SU-DHL-6 (cell line): Measurements from ENCODE around the gene UCN2.

Experiments used
- H2AFZ ChIP-seq: fragments of 200-600 bp; sonication (generic); 2 replicates; pipeline ENCODE4 v1.6.1; 2014; ENCODE audit warnings: low read depth, mild to moderate bottlenecking, moderate library complexity, mixed read lengths, antibody characterized with exemption, low read length; ENCODE audit not compliant: severe bottlenecking
- H3F3A ChIP-seq: fragments of 200-600 bp; shearing (Covaris generic); 2 replicates; pipeline ENCODE4 v1.6.0; 2016; ENCODE audit warnings: antibody characterized with exemption, mild to moderate bottlenecking; ENCODE audit not compliant: insufficient read depth
- H3K27ac ChIP-seq: fragments of 200-600 bp; sonication (generic); 2 replicates; pipeline ENCODE4 v1.5.1; 2016; ENCODE audit warnings: low read depth, mild to moderate bottlenecking, low read length, moderate library complexity, mixed read lengths
- H3K27me3 ChIP-seq: fragments of 200-600 bp; sonication (generic), shearing (Covaris generic); 2 replicates; pipeline ENCODE4 v1.6.0; 2014; ENCODE audit warnings: mild to moderate bottlenecking, low read length
- H3K36me3 ChIP-seq: fragments of 200-600 bp; sonication (generic); 2 replicates; pipeline ENCODE4 v1.6.1; 2014; ENCODE audit warnings: mild to moderate bottlenecking, low read length, mixed read lengths
- H3K4me2 ChIP-seq: fragments of 300-600, 200-600 bp; shearing (Covaris generic), sonication (generic); 2 replicates; pipeline ENCODE4 v1.6.0; 2014; ENCODE audit warnings: low read length, low read depth, mild to moderate bottlenecking; ENCODE audit not compliant: poor library complexity, severe bottlenecking
- H3K4me3 ChIP-seq: fragments of 200-600 bp; sonication (generic); 2 replicates; pipeline ENCODE4 v1.5.1; 2014; ENCODE audit warnings: antibody characterized with exemption, low read length, mild to moderate bottlenecking, mixed read lengths; ENCODE audit not compliant: insufficient read depth, poor library complexity, severe bottlenecking
- H3K79me2 ChIP-seq: fragments of 200-600 bp; sonication (generic); 2 replicates; pipeline ENCODE4 v1.6.1; 2014; ENCODE audit warnings: mild to moderate bottlenecking, low read length, moderate library complexity; ENCODE audit not compliant: insufficient read depth
- H3K9ac ChIP-seq: fragments of 200-600 bp; sonication (generic); 2 replicates; pipeline ENCODE4 v1.7.0; 2014; ENCODE audit warnings: mild to moderate bottlenecking, low read length
- H3K9me2 ChIP-seq: fragments of 200-600 bp; sonication (generic); replicated peaks from 2 replicates; pipeline ENCODE4 v1.6.1; 2014; ENCODE audit warnings: low read length; ENCODE audit not compliant: insufficient read depth
- H3K9me3 ChIP-seq: fragments of 200-600 bp; sonication (generic); 2 replicates; pipeline ENCODE4 v1.6.1; 2014; ENCODE audit warnings: low read length, mixed read lengths; ENCODE audit not compliant: insufficient read depth
- H4K20me1 ChIP-seq: fragments of 200-600 bp; sonication (generic); 2 replicates; pipeline ENCODE4 v1.6.1; 2014; ENCODE audit warnings: low read depth, mild to moderate bottlenecking, antibody characterized with exemption, low read length, moderate library complexity, mixed read lengths
- CTCF ChIP-seq: fragments of 200-600 bp; sonication (generic); IDR thresholded peaks from one replicate; pipeline ENCODE4 v1.5.1; 2017; ENCODE audit warnings: antibody characterized with exemption, mild to moderate bottlenecking, low read length, moderate library complexity; ENCODE audit not compliant: insufficient read depth, poor library complexity, severe bottlenecking
- EZH2phosphoT487 ChIP-seq: fragments of 200-600 bp; sonication (generic), shearing (Covaris generic); conservative IDR thresholded peaks from 2 replicates; pipeline ENCODE4 v1.6.1; 2018; ENCODE audit warnings: mild to moderate bottlenecking, antibody characterized with exemption, low read length, moderate library complexity, mixed read lengths

The UCN2 gene

DNA sequence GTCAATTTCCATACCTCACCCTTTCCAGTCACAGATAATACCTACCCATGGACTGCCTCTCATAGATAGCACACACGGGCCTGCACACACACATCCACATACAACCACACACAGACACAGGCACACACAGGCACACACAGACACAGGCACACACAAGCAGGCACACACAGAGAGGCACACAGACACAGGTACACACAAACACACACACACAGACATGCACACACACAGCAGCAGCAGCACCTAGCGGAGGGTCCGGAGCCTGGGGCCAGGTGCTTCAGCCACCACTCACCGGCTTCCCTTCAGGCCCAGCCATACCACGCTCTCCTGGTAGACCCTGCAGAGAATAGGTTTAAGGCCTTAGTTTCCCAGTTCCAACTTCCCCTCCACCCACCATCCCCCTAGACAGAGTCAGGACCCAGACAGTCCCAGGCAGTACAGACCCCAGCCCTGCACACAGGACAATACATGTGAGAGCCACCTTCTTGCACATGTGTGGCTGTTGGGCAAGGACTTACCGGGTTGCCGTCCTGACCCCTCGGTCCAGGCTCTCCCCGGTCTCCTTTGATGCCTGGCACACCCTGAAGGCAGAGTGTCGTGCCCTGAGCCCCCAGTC lies 10.5 kb upstream of the UCN2 start:
- no peak for TF ChIP-seq EZH2phosphoT487
- TF ChIP-seq CTCF = no peak
- no peaks in the 10 kb centered on the region for H3K79me2 ChIP-seq

DNA sequence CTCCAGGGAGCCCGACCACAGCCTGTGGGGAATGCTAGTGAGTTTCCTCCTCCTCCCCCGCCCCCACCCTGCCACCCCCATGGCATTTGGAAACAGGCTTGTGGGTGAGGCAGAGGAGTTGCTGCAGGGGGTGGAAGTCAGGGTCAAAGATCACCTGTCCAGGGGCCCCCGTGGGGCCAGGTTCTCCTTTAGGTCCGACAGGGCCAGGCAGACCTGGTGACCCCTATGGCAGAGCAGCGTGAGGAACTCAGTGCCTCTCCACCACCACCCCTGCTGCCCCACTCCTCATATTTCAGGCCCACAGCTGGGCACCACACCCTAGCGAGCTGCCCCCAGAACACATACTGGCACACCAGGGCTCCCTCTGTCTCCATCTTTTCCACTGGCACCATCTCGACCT lies 8.9 kb upstream of the UCN2 start:
- H3K9me2 ChIP-seq = no peaks in the 10 kb centered on the region
- no peak overlapping the region for H3K27ac ChIP-seq
- no peaks in the 10 kb centered on the region for H3K9me3 ChIP-seq
- H2AFZ ChIP-seq = no peak overlapping the region
- no peak overlapping the region for H3K4me2 ChIP-seq
- no peaks in the 10 kb centered on the region for H4K20me1 ChIP-seq
- no peaks in the 10 kb centered on the region for H3K79me2 ChIP-seq
- TF ChIP-seq CTCF (no peak), EZH2phosphoT487 (no peak)
- no peak overlapping the region for H3K9ac ChIP-seq
- H3K27me3 ChIP-seq = no peaks in the 10 kb centered on the region
- H3K36me3 ChIP-seq = no peaks in the 10 kb centered on the region
- H3K4me3 ChIP-seq = no peak overlapping the region
- no peaks in the 10 kb centered on the region for H3F3A ChIP-seq

More for the DNA sequence above, 10.5 kb upstream of the UCN2 start:
- H3K4me3 ChIP-seq = no peak overlapping the region
- H3K9ac ChIP-seq = no peak overlapping the region
- H3F3A ChIP-seq = no peaks in the 10 kb centered on the region
- H4K20me1 ChIP-seq = no peaks in the 10 kb centered on the region
- H3K36me3 ChIP-seq = no peaks in the 10 kb centered on the region
- H2AFZ ChIP-seq = no peak overlapping the region
- H3K27ac ChIP-seq = no peak overlapping the region
- H3K9me3 ChIP-seq = no peaks in the 10 kb centered on the region
- no peaks in the 10 kb centered on the region for H3K9me2 ChIP-seq
- H3K4me2 ChIP-seq = no peak overlapping the region
- H3K27me3 ChIP-seq = no peaks in the 10 kb centered on the region

DNA sequence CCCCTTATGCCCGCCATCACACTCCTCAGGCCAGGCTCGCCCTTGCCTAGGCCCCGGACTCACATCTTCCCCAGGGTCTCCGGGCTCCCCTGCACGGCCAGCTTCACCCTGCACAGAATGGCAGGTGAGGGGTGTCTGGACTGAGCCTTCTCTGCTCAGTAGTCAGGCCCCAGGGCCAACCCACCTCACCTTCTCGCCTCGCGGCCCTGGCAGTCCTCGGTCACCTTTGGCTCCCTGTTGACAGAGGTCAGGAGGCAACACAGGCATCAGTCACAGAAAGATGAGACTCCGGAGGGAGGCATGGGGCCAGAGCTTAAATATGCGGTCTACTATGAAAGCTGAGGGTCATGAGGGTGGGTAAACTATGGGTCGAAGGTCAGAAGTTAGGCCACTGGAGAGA lies 8.4 kb upstream of the UCN2 start:
- no peaks in the 10 kb centered on the region for H3K36me3 ChIP-seq

More for the DNA sequence above, 8.4 kb upstream of the UCN2 start:
- no peak overlapping the region for H3K4me3 ChIP-seq
- H3K27me3 ChIP-seq = no peaks in the 10 kb centered on the region
- H4K20me1 ChIP-seq = no peaks in the 10 kb centered on the region
- H2AFZ ChIP-seq = no peak overlapping the region
- no peak for TF ChIP-seq CTCF
- TF ChIP-seq EZH2phosphoT487 = no peak
- H3K79me2 ChIP-seq = no peaks in the 10 kb centered on the region
- H3K9me3 ChIP-seq = no peaks in the 10 kb centered on the region
- no peak overlapping the region for H3K27ac ChIP-seq
- H3K4me2 ChIP-seq = no peak overlapping the region
- no peak overlapping the region for H3K9ac ChIP-seq
- no peaks in the 10 kb centered on the region for H3K9me2 ChIP-seq
- no peaks in the 10 kb centered on the region for H3F3A ChIP-seq
